ENCODE measurements around the gene SYNJ1. TPM values are rescaled to one million over a fixed set of nuclear protein-coding genes. Genes with fewer than 3 reads are reported as not detected.
"Not testable (repeated sequence)": the region's sequence is repeated elsewhere in the genome, so short reads cannot be mapped to it uniquely, and the experiment has no call there.

The SYNJ1 gene, protein sequence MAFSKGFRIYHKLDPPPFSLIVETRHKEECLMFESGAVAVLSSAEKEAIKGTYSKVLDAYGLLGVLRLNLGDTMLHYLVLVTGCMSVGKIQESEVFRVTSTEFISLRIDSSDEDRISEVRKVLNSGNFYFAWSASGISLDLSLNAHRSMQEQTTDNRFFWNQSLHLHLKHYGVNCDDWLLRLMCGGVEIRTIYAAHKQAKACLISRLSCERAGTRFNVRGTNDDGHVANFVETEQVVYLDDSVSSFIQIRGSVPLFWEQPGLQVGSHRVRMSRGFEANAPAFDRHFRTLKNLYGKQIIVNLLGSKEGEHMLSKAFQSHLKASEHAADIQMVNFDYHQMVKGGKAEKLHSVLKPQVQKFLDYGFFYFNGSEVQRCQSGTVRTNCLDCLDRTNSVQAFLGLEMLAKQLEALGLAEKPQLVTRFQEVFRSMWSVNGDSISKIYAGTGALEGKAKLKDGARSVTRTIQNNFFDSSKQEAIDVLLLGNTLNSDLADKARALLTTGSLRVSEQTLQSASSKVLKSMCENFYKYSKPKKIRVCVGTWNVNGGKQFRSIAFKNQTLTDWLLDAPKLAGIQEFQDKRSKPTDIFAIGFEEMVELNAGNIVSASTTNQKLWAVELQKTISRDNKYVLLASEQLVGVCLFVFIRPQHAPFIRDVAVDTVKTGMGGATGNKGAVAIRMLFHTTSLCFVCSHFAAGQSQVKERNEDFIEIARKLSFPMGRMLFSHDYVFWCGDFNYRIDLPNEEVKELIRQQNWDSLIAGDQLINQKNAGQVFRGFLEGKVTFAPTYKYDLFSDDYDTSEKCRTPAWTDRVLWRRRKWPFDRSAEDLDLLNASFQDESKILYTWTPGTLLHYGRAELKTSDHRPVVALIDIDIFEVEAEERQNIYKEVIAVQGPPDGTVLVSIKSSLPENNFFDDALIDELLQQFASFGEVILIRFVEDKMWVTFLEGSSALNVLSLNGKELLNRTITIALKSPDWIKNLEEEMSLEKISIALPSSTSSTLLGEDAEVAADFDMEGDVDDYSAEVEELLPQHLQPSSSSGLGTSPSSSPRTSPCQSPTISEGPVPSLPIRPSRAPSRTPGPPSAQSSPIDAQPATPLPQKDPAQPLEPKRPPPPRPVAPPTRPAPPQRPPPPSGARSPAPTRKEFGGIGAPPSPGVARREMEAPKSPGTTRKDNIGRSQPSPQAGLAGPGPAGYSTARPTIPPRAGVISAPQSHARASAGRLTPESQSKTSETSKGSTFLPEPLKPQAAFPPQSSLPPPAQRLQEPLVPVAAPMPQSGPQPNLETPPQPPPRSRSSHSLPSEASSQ (N-terminal part only)
- polyA plus RNA-seq: 1 to 10 TPM; 2.1 to 5.2 (median 3.9) TPM

DNA sequence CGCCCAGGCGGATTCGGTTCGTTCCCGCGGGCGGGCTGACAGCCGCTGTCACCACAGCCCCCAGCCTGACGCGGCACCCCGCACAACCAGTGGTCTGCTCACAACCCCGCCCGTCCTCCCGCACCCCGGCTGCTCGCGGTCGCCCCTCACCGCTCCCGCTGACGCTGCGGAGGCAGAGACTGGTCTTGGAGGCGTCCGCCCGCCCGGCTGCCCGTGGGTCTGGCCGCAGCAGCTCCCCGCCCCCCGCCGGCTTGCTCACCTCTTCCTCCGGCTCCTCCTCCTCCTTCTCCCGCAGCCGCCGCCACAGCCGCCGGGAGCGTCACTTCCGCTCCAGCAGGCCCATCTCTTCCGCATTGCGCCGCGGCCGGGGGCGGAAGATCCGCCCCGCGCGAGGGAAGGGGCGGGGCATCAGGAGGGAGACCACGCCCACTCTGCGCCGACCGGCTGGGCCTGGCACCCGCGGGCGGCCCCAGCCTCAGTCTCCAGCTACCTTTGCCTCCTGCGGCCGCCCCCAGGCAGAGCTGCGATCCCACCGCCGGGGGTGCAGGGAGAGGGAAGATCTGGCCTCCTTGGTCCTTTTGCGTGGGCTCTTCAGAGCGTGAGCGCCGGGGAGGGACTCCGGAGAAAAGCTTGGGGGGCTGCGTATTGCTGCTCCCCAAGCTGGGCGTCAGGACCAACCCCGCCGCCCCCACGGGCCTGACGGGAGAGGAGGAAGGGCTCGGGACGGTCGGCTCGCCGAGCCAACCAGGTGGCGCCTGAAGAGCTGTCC lies at the start of gene SYNJ1:
SYNJ1 (minus strand) TSS at position 327 of the 769 bp plus-strand sequence. CDS start 1,118 bp downstream, outside the sequence.
- H3K27ac ChIP-seq (ENCODE audit: low read depth, low read length): peak within 1 kb of the TSS; percentile 65
- 1% methylated on average over 65 to 79 of the region's 79 CpGs for WGBS, 3 donors

DNA sequence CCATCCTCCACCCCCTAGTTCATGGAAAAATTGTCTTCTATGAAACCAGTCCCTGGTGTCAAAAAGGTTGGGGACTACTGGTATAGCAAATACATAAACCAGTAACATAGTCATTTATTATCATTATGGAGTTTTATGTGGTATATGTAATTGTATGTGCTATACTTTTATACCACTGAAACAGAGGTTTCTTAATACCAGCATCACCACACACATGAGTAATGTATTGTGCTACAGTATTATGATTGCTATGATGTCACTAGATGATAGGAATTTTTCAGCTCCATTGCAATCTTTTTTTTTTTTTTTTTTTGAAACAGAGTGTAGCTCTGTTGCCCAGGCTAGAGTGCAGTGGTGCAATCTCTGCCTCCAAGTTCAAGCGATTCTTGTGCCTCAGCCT lies 49.5 kb upstream of the SYNJ1 start:
- H3K27ac ChIP-seq (ENCODE audit: low read depth, low read length): no peak overlapping the region
- 89 to 95% (median 94%) methylated on average over 1 of the region's 1 CpG for whole genome bisulfite sequencing, 3 donors

DNA sequence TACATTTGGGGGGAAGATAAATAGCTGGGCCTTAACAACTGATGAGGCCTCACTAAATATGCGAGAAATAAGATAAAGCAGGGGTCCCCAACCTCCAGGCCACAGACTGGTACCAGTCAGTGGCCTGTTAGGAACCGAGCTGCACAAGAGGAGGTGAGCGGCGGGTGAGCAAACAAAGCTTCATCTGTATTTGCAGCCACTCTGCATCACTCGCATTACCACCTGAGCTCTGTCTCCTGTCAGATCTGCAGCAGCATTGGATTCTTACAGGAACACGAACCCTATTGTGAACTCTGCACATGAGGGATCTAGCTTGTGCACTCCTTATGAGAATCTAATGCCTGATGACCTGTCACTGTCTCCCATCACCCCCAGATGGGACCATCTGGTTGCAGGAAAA lies 48.9 kb upstream of the SYNJ1 start:
- WGBS, 3 donors: 90 to 93% (median 92%) methylated on average over 6 of the region's 6 CpGs

DNA sequence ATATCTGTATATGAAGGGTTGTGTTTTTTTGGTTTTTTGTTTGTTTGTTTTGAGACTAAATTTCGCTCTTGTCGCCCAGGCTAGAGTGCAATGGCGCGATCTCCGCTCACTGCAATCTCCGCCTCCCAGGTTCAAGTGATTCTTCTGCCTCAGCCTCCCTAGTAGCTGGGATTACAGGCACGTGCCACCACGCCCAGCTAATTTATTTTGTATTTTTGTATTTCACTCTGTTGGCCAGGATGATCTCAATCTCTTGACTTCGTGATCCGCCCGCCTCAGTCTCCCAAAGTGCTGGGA lies 45.2 kb upstream of the SYNJ1 start:
- 94 to 97% (median 95%) methylated on average over 11 of the region's 11 CpGs for WGBS, 3 donors
- not testable (repeated sequence) for H3K27ac ChIP-seq (ENCODE audit: low read depth, low read length)

More for the DNA sequence above, 48.9 kb upstream of the SYNJ1 start:
- H3K27ac ChIP-seq (ENCODE audit: low read depth, low read length): no peak overlapping the region

DNA sequence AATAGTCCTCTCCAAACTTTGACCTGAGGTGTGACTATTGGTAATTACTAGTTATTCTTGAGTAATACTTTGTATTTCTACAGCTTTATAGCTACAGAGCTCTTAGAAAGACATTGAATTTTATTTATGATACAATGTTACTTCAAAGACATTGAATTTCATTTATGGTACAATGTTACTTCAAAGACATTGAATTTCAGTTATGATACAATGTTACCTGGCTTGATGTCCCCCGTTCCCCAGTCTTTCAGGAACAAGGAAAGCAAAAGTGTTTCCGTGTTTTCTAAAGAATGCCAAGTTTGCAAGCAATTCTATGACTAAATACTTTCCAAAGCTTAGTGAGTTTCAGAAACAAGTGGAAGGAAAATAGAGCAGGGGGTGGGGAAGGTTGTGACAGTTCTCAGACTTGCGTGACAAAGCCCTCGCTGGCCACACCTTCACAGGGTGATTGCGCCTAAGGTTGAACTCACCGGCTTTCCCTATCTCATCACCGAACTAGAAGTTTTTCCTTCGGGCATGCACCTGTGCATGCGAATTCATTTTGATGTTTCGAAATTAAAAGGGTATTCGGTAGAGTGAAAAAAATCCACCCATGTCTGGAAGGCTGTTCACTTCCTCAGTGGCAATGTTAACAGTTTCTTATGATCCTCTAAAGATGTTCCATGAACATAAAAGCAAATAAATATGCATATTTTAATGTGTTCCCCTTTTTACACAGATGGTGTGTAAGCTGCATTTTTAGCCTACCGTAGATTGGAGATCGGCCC lies 44.7 kb upstream of the SYNJ1 start:
- WGBS, 3 donors: 14 to 20% (median 14%) methylated on average over 13 of the region's 13 CpGs
- no peak overlapping the region for H3K27ac ChIP-seq (ENCODE audit: low read depth, low read length)

DNA sequence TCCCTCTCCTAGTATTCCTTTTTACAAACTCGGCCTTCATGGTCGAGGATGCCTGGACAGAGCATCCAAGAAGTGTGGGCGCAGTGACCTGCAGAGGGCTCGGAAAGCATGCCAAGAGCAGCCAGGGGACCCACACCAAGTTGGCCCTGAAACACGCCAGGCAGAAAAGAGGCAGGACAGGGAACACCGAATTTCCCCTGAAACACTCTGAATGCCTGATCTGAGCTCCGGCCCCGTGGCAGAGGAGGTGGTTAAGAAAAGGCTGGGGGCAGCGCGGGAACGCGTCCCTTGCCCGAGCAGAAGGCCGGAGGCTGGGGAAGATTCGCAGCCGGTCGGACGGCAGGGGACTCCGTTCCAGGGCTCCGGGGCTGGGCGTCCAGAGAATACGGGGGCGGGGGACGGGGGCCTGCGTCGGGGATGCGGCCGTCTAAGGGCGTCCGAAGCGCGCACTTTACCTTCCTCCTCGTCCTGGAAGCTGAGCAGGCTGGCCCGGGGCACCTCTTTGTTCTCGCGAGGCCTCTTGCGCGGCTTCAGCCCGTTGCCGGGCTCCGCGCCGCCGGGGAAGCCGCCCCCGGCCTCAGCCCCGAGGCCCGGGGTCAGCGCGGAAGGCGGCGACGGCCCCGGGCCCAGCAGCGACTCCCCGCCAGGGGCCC lies 43.2 kb upstream of the SYNJ1 start:
- 0 to 1% (median 1%) methylated on average over 55 to 56 of the region's 56 CpGs for WGBS, 3 donors

DNA sequence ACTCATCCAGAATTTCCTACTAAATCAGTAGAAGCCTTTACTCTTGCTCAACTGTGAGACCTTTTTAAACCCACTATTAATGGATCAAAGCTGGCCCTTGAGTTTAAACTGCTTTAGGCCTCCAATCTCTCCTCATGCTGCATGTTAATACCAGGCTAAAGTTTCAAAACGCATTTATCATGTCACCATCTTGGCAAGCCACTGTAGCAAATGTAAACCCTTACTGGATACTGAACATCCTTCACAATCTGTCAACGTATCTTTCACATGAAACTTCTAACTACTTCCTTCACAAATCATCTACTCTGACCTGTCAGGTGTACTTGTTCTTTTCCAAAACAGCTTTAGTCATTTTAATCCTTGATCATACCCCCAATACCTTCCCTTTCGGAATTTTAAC lies 40.7 kb upstream of the SYNJ1 start:
- no peak overlapping the region for H3K27ac ChIP-seq (ENCODE audit: low read depth, low read length)
- 57 to 71% (median 70%) methylated on average over 3 of the region's 3 CpGs for WGBS, 3 donors

More for the DNA sequence above, 43.2 kb upstream of the SYNJ1 start:
- peak overlapping the region; percentile 38 for H3K27ac ChIP-seq (ENCODE audit: low read depth, low read length)

DNA sequence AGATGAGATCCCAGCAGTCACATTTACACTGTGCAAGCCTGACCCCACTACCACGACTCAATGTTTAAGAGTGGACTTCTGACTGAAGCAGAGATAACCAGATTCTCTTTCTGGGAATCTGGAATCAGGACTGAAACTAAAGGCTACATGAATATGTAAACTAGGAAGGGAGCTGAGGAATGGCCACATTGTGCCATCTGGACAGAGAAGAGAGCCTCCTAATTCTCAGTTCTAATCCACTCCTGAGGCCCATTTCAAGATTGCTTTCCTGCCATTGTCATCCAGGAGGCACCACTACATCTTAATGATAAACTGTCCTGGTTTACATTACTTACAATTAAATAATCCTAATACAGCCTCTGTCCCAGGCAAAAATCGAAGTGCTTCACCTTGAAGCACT lies 37.2 kb upstream of the SYNJ1 start:
- 65 to 88% (median 81%) methylated on average over 2 of the region's 2 CpGs for WGBS, 3 donors
- no peak overlapping the region for H3K27ac ChIP-seq (ENCODE audit: low read depth, low read length)

DNA sequence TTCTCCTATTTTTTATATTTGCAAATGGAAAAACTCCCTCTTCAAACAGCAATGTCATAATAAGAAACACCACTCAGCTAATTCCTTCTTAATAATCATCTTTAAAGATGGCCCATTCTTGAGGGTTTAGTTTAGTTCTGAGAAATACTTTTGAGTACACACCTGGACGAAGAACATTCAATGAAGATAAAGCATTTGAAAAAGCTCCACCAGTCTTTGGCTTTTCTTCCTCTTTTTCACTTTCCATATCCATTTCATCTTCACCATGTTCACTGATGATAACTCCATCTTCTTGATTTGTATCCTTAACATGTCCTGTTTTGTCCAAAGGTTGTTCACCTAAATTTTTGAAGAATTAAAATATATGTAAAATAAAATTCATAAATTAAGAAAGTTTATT lies 36.4 kb upstream of the SYNJ1 start:
- WGBS, 3 donors: 61 to 98% (median 97%) methylated on average over 1 of the region's 1 CpG
- H3K27ac ChIP-seq (ENCODE audit: low read depth, low read length): no peak overlapping the region

DNA sequence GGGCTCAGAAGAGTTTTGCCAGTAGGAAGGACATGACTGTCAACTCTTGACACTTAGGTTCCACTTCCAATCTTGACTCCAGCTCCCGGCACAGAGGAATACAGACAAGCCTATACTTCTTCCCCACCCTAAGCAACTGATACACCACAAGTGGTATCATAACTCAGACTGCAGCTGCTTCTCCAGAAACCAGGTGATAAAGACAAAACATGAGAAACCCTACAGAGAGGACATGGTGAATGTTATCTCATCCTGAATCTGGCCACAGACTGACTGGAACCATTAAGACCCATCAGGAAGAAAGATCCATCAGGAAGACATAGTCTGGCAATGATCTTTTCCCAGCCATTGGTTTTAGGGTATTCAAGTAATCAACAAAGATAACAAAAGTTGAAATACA lies 30.0 kb upstream of the SYNJ1 start:
- WGBS, 3 donors: 91 to 100% (median 98%) methylated on average over 1 of the region's 1 CpG
- H3K27ac ChIP-seq (ENCODE audit: low read depth, low read length): no peak overlapping the region

DNA sequence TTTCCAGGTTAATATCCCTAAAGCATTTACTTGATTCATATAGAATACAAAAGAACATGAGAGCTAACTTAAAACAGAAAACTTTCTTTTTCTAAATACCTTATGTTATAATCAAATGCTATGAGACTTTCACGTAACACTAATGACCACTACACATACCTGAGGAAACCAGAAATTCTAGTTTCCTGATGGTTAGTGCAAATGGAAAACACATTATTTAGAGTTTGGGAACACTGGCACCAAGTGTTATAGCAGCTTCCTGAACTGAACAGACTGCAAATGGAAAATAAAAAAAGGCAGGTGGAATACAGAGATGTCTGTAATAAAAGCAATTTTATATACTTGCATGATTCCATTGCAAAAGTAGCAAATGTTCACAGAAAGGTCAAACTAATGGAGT lies 28.3 kb upstream of the SYNJ1 start:
- H3K27ac ChIP-seq (ENCODE audit: low read depth, low read length): no peak overlapping the region
- WGBS, 3 donors: 76 to 93% (median 91%) methylated on average over 1 of the region's 1 CpG

DNA sequence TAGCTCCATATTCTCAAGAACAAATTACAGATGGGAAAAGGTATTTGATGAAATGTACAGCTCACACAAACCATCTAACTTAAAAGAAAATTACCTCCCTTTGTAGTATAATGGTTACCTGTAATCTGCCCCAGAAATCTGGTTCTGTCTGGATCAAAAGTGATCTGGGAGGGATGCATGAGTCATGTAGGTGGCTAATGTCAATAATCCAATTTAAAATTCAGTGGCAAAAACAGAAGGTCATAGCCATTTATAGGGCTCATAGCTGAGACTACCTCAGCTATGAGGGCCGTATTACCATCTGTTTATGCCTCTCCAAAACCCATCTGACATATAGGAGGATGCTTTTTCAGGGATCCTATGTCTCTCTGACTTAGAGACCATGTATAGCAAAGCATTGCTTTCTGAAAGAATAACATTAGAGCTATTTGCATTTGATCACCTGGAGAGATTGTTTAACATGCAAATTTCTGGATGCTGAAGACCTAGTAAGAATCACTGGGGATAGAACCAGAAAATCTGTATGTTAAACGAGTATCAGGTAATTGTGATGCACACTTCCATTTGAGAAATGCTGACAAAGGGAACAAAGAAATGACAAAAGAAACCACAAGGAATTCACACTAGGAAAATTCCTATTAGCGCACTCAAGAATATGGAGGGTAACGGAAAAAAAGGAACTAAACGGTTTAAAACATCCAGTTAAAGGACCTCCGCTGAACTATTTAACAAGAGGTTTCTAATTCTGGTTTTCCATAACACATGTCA lies 26.2 kb upstream of the SYNJ1 start:
- 91 to 96% (median 93%) methylated on average over 6 of the region's 6 CpGs for WGBS, 3 donors
- no peak overlapping the region for H3K27ac ChIP-seq (ENCODE audit: low read depth, low read length)

DNA sequence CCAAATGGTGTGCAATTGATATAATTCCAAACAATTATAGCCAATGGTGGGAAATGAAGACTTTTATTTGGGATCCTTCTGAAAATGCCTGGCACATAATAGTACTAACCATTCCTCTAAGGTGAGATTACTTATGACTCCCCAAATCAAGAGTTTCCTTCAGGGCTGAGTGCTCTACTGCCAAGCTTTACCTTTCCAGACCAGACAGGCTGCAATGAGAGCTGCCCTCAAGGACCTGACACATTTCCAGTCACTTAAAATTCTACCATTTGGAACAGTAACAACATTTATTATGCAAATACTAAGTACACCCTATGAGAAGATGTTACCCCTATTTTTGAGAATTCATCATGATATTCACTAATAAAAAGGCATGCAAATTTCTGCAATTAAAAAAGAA lies 22.6 kb upstream of the SYNJ1 start:
- H3K27ac ChIP-seq (ENCODE audit: low read depth, low read length): no peak overlapping the region

DNA sequence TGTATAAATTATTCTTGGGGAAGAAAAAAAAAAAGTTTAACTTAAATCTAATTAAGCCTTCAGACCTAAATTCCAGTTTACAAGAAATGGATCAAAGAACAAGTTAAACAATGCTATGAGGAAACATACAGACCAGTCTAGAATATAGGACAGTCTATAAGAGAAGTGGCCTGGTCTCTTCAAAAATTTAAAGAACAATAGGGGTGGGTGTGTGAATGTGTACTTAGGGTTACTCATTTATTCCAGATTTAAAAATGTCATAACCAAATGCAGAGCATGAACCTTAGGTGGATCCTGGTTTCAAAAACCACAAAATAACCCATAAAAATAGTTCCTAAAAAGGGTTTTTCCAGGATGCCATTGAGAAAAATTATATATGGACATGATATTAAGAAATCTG lies 21.8 kb upstream of the SYNJ1 start:
- no peak overlapping the region for H3K27ac ChIP-seq (ENCODE audit: low read depth, low read length)

DNA sequence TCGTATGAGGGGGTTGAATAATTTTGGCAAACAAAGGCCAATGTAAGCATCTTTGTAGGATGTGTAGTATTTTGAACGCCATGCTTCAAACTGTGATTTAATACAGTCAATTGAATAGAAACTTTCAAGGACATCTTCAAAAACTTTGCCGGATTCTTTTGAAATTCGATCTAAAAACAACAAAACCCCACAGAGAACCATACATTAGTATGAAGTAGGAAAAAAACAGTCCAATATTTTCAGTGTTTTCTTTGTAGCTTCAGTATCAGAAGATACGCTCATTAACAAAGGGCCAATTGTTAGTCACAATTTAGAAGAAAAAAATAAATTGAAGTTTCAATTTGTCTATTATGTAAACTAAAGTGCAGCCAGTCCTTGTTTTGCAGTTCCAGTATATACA lies 20.7 kb upstream of the SYNJ1 start:
- WGBS, 3 donors: 67 to 95% (median 94%) methylated on average over 5 of the region's 5 CpGs
- no peak overlapping the region for H3K27ac ChIP-seq (ENCODE audit: low read depth, low read length)

DNA sequence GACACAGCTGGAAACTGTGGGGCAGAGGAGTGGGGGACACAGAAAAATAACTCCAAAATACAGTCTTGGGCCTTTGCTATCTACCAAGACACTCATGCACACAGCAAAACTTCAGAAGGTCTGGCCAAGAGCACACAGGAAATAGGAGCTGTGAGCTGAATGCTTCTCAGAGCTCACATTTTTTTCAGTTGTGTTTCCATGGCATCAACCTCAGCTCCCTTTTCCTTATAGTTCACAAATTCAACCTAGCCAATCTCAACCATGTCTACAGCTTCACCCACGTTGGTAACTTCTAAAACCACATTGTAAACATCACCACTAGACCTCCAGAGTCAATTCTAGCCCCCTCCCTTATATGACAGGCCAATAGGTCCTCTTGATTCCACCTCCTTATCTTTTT lies 19.6 kb upstream of the SYNJ1 start:
- no peak overlapping the region for H3K27ac ChIP-seq (ENCODE audit: low read depth, low read length)
- WGBS, 3 donors: 50 to 87% (median 57%) methylated on average over 1 of the region's 1 CpG
